ENCODE measurements around the gene SLC28A1. TPM values are rescaled to one million over a fixed set of nuclear protein-coding genes. Genes with fewer than 3 reads are reported as not detected.

The SLC28A1 gene
- total RNA-seq, 3 donors from 2014 or later (not counting 1 experiment from before 2014, with no cell fraction given) = not detected

GRCh38 chr15:84988909-84989644, 104.6 kb downstream of the SLC28A1 start:
- TF ChIP-seq, protein P1, sequence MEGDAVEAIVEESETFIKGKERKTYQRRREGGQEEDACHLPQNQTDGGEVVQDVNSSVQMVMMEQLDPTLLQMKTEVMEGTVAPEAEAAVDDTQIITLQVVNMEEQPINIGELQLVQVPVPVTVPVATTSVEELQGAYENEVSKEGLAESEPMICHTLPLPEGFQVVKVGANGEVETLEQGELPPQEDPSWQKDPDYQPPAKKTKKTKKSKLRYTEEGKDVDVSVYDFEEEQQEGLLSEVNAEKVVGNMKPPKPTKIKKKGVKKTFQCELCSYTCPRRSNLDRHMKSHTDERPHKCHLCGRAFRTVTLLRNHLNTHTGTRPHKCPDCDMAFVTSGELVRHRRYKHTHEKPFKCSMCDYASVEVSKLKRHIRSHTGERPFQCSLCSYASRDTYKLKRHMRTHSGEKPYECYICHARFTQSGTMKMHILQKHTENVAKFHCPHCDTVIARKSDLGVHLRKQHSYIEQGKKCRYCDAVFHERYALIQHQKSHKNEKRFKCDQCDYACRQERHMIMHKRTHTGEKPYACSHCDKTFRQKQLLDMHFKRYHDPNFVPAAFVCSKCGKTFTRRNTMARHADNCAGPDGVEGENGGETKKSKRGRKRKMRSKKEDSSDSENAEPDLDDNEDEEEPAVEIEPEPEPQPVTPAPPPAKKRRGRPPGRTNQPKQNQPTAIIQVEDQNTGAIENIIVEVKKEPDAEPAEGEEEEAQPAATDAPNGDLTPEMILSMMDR (IDR thresholded peaks at IDR 0.05) = no peak
- intact Hi-C loops (cut with micrococcal nuclease) = loop anchor here (10.0 kb wide), 2 partner anchors 46 to 244 kb away; partner anchors contain the start of gene ZNF592
- ATAC-seq (peak in 1 of 3 donors; percentile 30), DNase-seq (no peak)
- Mint-ChIP-seq H3K9me3 (no peaks in the 10 kb centered on the region), H3K27ac (no peak overlapping the region), H3K27me3 (ENCODE audit: low read depth in 2 of 2) (no peaks in the 10 kb centered on the region), H3K36me3 (no peaks in the 10 kb centered on the region), H3K4me1 (peaks cover 41 to 52% of the 10 kb centered on the region in 2 donors), H3K4me3 (no peak overlapping the region)
- Histone ChIP-seq H3K27ac (ENCODE audit: low read length) (peak overlapping the region; percentile 17), H3K36me3 (ENCODE audit: control insufficient read depth, insufficient read depth, low read length) (no peaks in the 10 kb centered on the region), H3K4me3 (ENCODE audit: low read length) (no peak overlapping the region), H3K27me3 (ENCODE audit: control insufficient read depth, insufficient read depth, low read length) (no peaks in the 10 kb centered on the region), H3K4me1 (ENCODE audit: control insufficient read depth, insufficient read depth, low read length) (peaks cover 9% of the 10 kb centered on the region), H3K9me3 (ENCODE audit: control insufficient read depth, insufficient read depth, low read length) (no peaks in the 10 kb centered on the region)
- WGBS (ENCODE audit: insufficient coverage) = 77% methylated on average over 2 of the region's 2 CpGs

- Histone ChIP-seq H3K27me3 (ENCODE audit: control insufficient read depth, insufficient read depth, low read length) (no peaks in the 10 kb centered on the region), H3K4me3 (ENCODE audit: low read length) (no peak overlapping the region), H3K9me3 (ENCODE audit: control insufficient read depth, insufficient read depth, low read length) (no peaks in the 10 kb centered on the region), H3K27ac (ENCODE audit: low read length) (no peak overlapping the region), H3K36me3 (ENCODE audit: control insufficient read depth, insufficient read depth, low read length) (no peaks in the 10 kb centered on the region), H3K4me1 (ENCODE audit: control insufficient read depth, insufficient read depth, low read length) (peaks cover 9% of the 10 kb centered on the region)
- H3K27me3 Mint-ChIP-seq (ENCODE audit: low read depth in 2 of 2) = no peaks in the 10 kb centered on the region
- H3K27ac Mint-ChIP-seq = no peak overlapping the region
- intact Hi-C loops (cut with micrococcal nuclease) = no loop called here
- H3K4me3 Mint-ChIP-seq = no peak overlapping the region
- TF ChIP-seq, protein P1 (IDR thresholded peaks at IDR 0.05) = no peak
- H3K9me3 Mint-ChIP-seq = no peaks in the 10 kb centered on the region
- peaks cover 35 to 52% of the 10 kb centered on the region in 2 donors for H3K4me1 Mint-ChIP-seq
- WGBS (ENCODE audit: insufficient coverage) = no CpG with 5 or more reads among the region's 1 CpG
- no peaks in the 10 kb centered on the region for H3K36me3 Mint-ChIP-seq
- ATAC-seq = no peak
- DNase-seq = no peak
Observed at GRCh38 chr15:84990507-84990906, 106.0 kb downstream of the SLC28A1 start.

DNA sequence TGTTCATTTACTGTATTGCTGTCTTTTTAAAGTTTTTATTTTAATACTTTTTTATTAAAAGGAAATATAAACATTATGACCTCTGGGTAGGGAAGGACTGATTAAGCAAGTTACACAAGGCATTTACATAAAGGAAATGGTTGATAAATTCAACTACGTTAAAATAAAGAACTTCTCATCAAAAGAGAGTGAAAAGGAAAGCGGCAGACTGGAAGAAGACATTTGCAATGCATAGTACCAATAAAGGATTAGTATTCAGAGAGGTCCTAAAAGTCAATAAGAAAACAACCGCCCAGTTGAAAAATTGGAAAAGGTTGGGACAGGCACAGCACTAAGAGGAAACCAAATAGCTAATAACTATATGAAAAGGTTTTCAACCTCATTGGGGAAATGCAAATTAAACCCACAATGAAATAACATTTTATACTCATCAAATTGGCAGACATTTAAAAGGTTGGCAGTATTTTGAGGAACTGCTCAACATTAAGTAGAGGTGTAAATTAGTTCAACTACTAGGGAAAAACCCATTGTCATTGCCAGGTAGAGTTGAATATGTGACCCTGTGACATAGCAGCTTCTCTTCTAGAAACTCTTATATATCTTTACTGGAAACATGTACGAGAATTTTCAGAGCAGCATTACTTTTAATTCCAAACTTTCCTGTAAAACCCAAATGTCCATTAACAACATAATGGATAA, 106.7 kb downstream of the SLC28A1 start:
- Mint-ChIP-seq H3K36me3 (no peaks in the 10 kb centered on the region), H3K27me3 (ENCODE audit: low read depth in 2 of 2) (no peaks in the 10 kb centered on the region), H3K4me1 (peaks cover 32 to 48% of the 10 kb centered on the region in 2 donors), H3K4me3 (no peak overlapping the region), H3K27ac (no peak overlapping the region), H3K9me3 (no peaks in the 10 kb centered on the region)
- DNase-seq = no peak
- Histone ChIP-seq H3K4me1 (ENCODE audit: control insufficient read depth, insufficient read depth, low read length) (peaks cover 9% of the 10 kb centered on the region), H3K36me3 (ENCODE audit: control insufficient read depth, insufficient read depth, low read length) (no peaks in the 10 kb centered on the region), H3K27ac (ENCODE audit: low read length) (no peak overlapping the region), H3K27me3 (ENCODE audit: control insufficient read depth, insufficient read depth, low read length) (no peaks in the 10 kb centered on the region), H3K9me3 (ENCODE audit: control insufficient read depth, insufficient read depth, low read length) (no peaks in the 10 kb centered on the region), H3K4me3 (ENCODE audit: low read length) (no peak overlapping the region)
- TF ChIP-seq, protein P1 (IDR thresholded peaks at IDR 0.05) = no peak
- intact Hi-C loops (cut with micrococcal nuclease) = no loop called here
- no peak for ATAC-seq
- 75% methylated on average over 1 of the region's 4 CpGs for WGBS (ENCODE audit: insufficient coverage)
